ENCODE data around the gene POU4F3.

POU4F3 gene

DNA sequence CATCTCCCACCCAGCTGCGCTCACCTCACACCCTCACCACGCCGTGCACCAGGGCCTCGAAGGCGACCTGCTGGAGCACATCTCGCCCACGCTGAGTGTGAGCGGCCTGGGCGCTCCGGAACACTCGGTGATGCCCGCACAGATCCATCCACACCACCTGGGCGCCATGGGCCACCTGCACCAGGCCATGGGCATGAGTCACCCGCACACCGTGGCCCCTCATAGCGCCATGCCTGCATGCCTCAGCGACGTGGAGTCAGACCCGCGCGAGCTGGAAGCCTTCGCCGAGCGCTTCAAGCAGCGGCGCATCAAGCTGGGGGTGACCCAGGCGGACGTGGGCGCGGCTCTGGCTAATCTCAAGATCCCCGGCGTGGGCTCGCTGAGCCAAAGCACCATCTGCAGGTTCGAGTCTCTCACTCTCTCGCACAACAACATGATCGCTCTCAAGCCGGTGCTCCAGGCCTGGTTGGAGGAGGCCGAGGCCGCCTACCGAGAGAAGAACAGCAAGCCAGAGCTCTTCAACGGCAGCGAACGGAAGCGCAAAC, 1.1 kb downstream of the POU4F3 start:
- Histone ChIP-seq H3K36me3 (ENCODE audit: insufficient read depth, low read length) (no peaks in the 10 kb centered on the region), H2AFZ (ENCODE audit: low read length, unreplicated experiment) (no peak overlapping the region), H3K79me2 (ENCODE audit: control insufficient read depth, insufficient read depth, low read length, unreplicated experiment) (no peaks in the 10 kb centered on the region), H3K4me1 (ENCODE audit: control insufficient read depth, insufficient read depth, low read length, unreplicated experiment) (no peaks in the 10 kb centered on the region), H3K27me3 (ENCODE audit: insufficient read depth, low read length) (peaks cover 99% of the 10 kb centered on the region), H3K4me3 (ENCODE audit: low read depth, low read length) (0 out of 2 replicates have a peak overlapping the region, but pooled peaks have one; percentile 51), H3K27ac (ENCODE audit: low read depth, low read length) (no peak overlapping the region)

DNA sequence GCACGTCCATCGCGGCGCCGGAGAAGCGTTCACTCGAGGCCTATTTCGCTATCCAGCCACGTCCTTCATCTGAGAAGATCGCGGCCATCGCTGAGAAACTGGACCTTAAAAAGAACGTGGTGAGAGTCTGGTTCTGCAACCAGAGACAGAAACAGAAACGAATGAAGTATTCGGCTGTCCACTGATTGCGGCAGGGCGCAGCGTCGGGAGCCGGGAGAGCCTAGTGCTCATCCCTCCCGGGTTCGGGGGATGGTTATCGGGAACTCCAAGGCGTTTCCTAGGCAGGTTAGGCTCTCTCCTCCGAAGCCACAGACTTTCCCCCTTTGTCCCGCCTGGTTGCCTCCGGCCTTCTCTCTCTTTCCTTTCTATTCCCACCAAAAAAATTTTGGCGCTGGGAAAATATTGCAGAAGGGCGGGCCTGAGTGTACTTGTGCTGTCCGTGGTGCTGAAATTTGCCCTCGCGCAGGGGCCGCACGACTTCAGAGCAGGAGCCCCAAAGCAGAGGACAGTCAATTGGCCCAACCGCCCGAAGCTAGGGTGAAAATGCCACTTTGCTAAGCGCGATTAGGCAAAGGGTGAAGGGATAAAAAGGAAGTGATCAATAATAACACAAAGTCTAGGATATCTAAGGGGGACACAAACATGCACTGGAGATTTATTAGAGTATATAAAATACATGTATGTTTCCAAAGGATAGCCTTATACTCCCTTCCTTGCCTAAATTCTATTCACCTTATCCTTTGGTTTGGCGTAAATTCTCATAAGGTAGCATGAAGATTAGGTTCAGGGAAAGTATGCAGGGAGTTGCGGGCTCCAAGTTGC, 1.8 kb downstream of the POU4F3 start:
- H3K36me3 ChIP-seq (ENCODE audit: insufficient read depth, low read length): no peaks in the 10 kb centered on the region
- H3K27ac ChIP-seq (ENCODE audit: low read depth, low read length): no peak overlapping the region
- peak overlapping the region; percentile 51; the same call in 1 of the 2 replicates for H3K4me3 ChIP-seq (ENCODE audit: low read depth, low read length)
- no peak overlapping the region for H2AFZ ChIP-seq (ENCODE audit: low read length, unreplicated experiment)
- H3K79me2 ChIP-seq (ENCODE audit: control insufficient read depth, insufficient read depth, low read length, unreplicated experiment): no peaks in the 10 kb centered on the region
- H3K4me1 ChIP-seq (ENCODE audit: control insufficient read depth, insufficient read depth, low read length, unreplicated experiment): no peaks in the 10 kb centered on the region
- H3K27me3 ChIP-seq (ENCODE audit: insufficient read depth, low read length): peaks cover 100% of the 10 kb centered on the region

DNA sequence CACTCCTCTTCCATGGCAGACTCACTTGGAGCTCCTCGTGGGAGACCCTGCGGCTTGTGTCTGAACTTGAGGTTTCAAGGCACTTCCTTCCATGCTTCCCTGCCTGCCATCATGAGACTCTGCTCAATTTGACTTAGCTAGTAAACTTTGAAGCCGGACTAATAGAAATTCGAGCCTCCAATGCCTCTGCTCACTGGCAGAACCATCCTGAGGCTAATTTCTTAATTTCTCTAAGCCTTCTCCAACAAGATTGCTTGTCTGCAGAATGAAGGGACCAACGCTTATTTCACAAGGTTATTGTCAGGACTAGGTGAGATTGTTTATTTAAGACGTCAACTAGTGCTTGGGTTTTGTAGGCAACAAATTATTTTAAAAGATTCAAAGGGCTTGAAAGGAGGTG, 3.2 kb downstream of the POU4F3 start:
- Histone ChIP-seq H2AFZ (ENCODE audit: low read length, unreplicated experiment) (no peak overlapping the region), H3K36me3 (ENCODE audit: insufficient read depth, low read length) (no peaks in the 10 kb centered on the region), H3K27ac (ENCODE audit: low read depth, low read length) (no peak overlapping the region), H3K4me1 (ENCODE audit: control insufficient read depth, insufficient read depth, low read length, unreplicated experiment) (no peaks in the 10 kb centered on the region), H3K79me2 (ENCODE audit: control insufficient read depth, insufficient read depth, low read length, unreplicated experiment) (no peaks in the 10 kb centered on the region), H3K27me3 (ENCODE audit: insufficient read depth, low read length) (peaks cover 99% of the 10 kb centered on the region), H3K4me3 (ENCODE audit: low read depth, low read length) (no peak overlapping the region)

DNA sequence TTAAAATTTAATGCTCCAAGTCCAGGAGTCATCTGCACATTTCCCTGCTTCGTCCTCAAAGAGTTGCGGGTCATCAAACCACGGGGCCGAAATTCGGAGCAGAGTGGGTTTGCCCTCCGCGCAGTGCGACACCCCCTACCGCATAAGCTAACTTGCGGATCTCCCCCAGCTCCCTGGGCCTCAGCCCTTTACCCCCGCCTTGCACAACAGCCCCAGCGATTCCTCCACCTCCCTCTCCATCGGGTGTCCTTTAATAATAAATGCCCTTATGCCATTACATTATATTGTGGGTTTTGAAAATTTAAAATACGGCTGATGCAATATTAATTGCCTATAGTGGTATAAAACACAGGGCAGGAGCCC, 3.9 kb downstream of the POU4F3 start:
- Histone ChIP-seq H3K36me3 (ENCODE audit: insufficient read depth, low read length) (no peaks in the 10 kb centered on the region), H3K4me1 (ENCODE audit: control insufficient read depth, insufficient read depth, low read length, unreplicated experiment) (no peaks in the 10 kb centered on the region), H3K27ac (ENCODE audit: low read depth, low read length) (no peak overlapping the region), H3K79me2 (ENCODE audit: control insufficient read depth, insufficient read depth, low read length, unreplicated experiment) (no peaks in the 10 kb centered on the region), H2AFZ (ENCODE audit: low read length, unreplicated experiment) (no peak overlapping the region), H3K4me3 (ENCODE audit: low read depth, low read length) (no peak overlapping the region), H3K27me3 (ENCODE audit: insufficient read depth, low read length) (peaks cover 99% of the 10 kb centered on the region)

DNA sequence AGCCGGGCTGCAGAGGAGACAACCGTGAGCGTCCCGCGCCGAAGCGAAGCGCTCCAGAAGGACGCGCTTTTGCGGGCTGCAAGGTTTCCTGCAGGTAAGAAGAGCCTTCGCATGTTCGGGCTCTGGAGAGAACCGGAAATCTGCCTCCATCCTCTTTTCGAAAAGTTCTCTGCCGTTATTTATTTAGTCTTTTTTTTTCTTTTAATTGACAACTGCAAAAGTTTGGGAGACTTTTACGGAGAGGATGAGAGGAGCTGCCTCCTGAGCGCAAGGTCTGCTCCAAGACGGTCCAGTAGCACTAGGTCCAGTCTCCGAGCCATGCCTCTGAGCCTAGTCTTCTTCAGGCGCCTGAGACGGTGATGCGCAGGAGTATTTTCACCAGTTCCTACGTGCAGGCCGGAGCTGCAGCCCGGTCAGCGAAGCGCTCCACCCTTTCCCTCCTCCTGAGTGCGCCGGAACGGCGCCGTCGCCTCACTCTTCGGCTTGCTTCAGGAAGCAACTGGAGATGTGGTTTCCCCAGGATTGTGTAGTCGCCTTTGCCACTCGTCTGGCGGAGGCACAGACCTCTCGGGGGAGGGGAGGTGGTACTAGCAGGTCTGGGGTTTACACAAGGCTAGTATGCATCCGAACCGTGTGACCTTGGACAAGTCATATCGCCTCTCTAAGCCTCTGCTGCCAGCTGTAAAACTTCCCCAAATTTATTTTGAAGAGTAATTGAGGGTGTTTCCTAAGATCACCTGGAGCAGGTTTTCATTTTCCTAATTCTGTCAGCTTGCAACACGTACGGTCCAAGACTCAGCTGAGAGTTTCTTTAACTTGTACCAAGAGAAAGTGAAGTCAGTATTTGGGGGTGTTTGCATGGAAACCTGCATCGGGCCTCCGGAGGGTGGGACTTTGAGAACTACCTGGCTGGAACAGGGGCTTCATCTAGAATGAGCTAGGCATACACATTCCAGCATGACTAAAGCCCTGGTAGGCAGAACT, 4.5 kb downstream of the POU4F3 start:
- no peak overlapping the region for H2AFZ ChIP-seq (ENCODE audit: low read length, unreplicated experiment)
- no peaks in the 10 kb centered on the region for H3K36me3 ChIP-seq (ENCODE audit: insufficient read depth, low read length)
- no peaks in the 10 kb centered on the region for H3K79me2 ChIP-seq (ENCODE audit: control insufficient read depth, insufficient read depth, low read length, unreplicated experiment)
- H3K4me3 ChIP-seq (ENCODE audit: low read depth, low read length): no peak overlapping the region
- H3K27me3 ChIP-seq (ENCODE audit: insufficient read depth, low read length): peaks cover 98% of the 10 kb centered on the region
- no peaks in the 10 kb centered on the region for H3K4me1 ChIP-seq (ENCODE audit: control insufficient read depth, insufficient read depth, low read length, unreplicated experiment)
- H3K27ac ChIP-seq (ENCODE audit: low read depth, low read length): no peak overlapping the region

DNA sequence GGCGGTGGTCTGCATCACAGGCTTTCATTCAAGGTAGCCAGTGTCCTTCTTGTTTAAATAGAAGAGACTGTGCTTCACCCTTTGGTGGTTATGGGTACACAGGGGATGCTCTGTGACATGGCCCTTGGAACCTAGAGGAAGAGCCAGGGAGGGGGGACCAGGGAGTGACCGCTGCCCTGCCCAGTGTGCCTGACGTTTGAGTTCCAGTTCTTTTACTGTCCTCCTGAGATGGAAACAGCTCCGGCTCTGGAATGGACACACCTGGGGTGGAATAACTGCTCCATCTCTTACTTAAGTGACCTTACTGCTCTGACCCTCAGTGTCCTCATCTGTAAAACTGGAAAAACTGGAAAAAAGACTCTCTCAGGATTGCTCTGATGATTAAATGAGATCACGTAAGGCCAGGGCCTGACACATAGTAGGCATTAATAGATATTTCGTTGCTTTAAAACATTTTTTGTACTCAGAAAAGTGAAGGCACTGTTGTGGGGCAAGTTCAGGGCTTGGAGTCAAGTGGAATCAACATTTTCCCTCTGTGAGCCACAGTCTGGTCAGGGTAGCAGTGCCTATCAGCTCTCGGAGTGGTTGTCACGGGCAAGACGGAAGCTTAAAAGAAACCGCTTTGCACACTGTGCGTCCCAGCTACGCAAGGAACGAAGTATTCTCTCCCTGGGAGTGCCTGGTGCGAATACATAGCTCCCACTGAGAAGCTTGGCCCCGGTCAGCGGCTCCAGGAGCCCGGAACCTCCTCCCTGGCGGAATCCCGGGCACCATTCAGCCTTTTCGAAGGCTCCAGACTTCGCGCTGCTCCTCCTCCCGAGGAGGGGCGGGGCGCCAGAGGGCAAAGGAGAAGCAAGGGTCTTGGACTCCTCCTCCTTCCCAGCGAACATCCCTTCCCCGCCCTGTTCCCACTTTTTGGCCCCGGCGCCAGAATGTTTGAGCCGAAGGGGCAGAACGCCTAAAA, 5.8 kb downstream of the POU4F3 start:
- Histone ChIP-seq H3K4me1 (ENCODE audit: control insufficient read depth, insufficient read depth, low read length, unreplicated experiment) (no peaks in the 10 kb centered on the region), H3K79me2 (ENCODE audit: control insufficient read depth, insufficient read depth, low read length, unreplicated experiment) (no peaks in the 10 kb centered on the region), H3K27ac (ENCODE audit: low read depth, low read length) (no peak overlapping the region), H3K36me3 (ENCODE audit: insufficient read depth, low read length) (no peaks in the 10 kb centered on the region), H3K27me3 (ENCODE audit: insufficient read depth, low read length) (peaks cover 98% of the 10 kb centered on the region), H2AFZ (ENCODE audit: low read length, unreplicated experiment) (no peak overlapping the region), H3K4me3 (ENCODE audit: low read depth, low read length) (peak overlapping the region; percentile 64)

DNA sequence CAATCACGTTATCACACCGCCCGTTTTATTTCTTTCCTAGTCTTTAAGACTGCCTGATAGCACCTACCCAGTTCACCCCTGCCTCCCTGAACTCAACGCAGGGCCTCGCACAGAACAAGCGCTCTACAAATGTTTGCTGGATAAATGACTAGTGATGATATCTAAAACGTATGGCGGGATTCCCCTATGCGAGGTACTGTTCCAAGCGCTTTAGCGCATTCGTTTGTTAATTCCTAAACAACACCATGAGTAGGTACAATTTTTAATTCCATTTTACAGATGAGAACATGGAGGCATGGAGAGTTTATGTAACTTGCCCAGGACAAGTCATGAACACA, 6.6 kb downstream of the POU4F3 start:
- Histone ChIP-seq H3K4me1 (ENCODE audit: control insufficient read depth, insufficient read depth, low read length, unreplicated experiment) (no peaks in the 10 kb centered on the region), H3K27ac (ENCODE audit: low read depth, low read length) (no peak overlapping the region), H3K4me3 (ENCODE audit: low read depth, low read length) (no peak overlapping the region), H3K27me3 (ENCODE audit: insufficient read depth, low read length) (peaks cover 97% of the 10 kb centered on the region), H3K79me2 (ENCODE audit: control insufficient read depth, insufficient read depth, low read length, unreplicated experiment) (no peaks in the 10 kb centered on the region), H2AFZ (ENCODE audit: low read length, unreplicated experiment) (no peak overlapping the region), H3K36me3 (ENCODE audit: insufficient read depth, low read length) (no peaks in the 10 kb centered on the region)

DNA sequence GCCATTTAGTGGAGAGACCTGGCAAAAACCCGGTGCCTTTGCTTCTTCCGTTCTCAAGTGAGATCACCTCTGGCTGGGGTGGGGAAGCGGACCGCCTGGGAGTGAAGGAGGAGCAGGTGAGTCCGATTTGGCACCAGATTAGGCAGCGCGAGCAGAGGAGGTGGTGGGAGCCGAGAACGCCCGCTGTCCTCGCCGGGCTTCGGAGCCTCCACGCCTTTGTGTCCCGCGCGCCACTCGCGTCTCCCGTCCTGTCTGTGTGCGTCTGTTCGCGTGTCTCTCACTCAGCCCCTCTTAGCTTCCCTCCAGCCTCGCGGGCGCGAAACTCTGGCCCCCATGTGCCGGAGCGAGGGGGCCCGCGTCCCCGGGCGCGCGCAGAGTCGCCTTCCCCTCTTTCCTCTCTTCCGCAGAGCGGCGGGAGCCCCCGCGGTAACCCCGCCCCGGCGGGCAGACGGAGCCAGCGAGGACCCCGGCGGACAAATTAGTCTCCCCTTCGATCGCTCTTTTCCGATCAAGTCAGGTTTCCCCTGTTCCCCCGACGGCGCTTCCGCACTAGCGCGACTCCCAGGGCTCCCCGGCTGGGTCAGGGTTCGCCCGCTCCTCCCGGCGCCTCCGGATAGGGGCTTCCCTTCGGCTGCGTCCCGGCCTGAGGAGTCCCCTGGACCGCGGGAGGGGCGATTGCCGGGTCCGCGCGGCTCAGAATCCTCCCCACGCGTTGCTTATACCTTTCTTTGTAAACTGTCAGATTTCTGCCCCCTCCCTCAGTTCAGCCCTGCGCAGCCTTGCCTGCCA, 7.1 kb downstream of the POU4F3 start:
- H3K79me2 ChIP-seq (ENCODE audit: control insufficient read depth, insufficient read depth, low read length, unreplicated experiment): no peaks in the 10 kb centered on the region
- H3K4me1 ChIP-seq (ENCODE audit: control insufficient read depth, insufficient read depth, low read length, unreplicated experiment): no peaks in the 10 kb centered on the region
- no peak overlapping the region for H2AFZ ChIP-seq (ENCODE audit: low read length, unreplicated experiment)
- H3K4me3 ChIP-seq (ENCODE audit: low read depth, low read length): no peak overlapping the region
- no peak overlapping the region for H3K27ac ChIP-seq (ENCODE audit: low read depth, low read length)
- no peaks in the 10 kb centered on the region for H3K36me3 ChIP-seq (ENCODE audit: insufficient read depth, low read length)
- H3K27me3 ChIP-seq (ENCODE audit: insufficient read depth, low read length): peaks cover 94% of the 10 kb centered on the region

DNA sequence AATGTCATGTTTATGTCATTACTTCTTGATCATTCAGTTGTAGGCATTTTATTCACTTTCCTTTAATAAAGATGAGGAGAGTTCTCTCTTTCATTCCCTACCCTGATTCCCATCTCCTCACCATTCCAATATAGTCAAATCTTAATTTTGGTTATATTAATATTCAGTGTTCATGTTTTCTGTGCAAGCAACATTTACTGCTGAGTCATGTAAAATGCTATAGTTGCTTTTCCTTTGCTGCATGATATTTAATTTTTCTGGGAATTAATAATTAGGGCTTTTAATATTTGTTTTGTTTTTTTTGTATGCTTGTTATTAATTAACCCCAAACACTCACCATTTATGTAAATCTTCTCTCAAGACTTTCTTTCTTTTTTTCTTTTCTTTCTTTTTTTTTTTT, 18.5 kb downstream of the POU4F3 start:
- Histone ChIP-seq H3K4me1 (ENCODE audit: control insufficient read depth, insufficient read depth, low read length, unreplicated experiment) (no peaks in the 10 kb centered on the region), H3K36me3 (ENCODE audit: insufficient read depth, low read length) (no peaks in the 10 kb centered on the region), H3K4me3 (ENCODE audit: low read depth, low read length) (no peak overlapping the region), H3K27me3 (ENCODE audit: insufficient read depth, low read length) (peaks cover 29% of the 10 kb centered on the region), H3K79me2 (ENCODE audit: control insufficient read depth, insufficient read depth, low read length, unreplicated experiment) (no peaks in the 10 kb centered on the region), H3K27ac (ENCODE audit: low read depth, low read length) (no peak overlapping the region), H2AFZ (ENCODE audit: low read length, unreplicated experiment) (no peak overlapping the region)

Data from ACC112 (cell line).